ENCODE measurements around the gene ARHGEF2.

GRCh38 chr1:155919801-155920200 is 58.5 kb downstream of the ARHGEF2 start:
- no peak for TF ChIP-seq CTCF (IDR thresholded peaks at IDR 0.05; ENCODE audit: poor library complexity)
- TF ChIP-seq EZH2 (IDR thresholded peaks at IDR 0.05; ENCODE audit: borderline replicate concordance), result no peak
- TF ChIP-seq EZH2phosphoT487 (IDR thresholded peaks at IDR 0.05; ENCODE audit: low read depth, severe bottlenecking, unreplicated experiment), result no peak

Data from hepatocyte (in vitro differentiated cells).